K562 (cell line): Measurements from ENCODE around the gene MAPKAPK3. TPM values are rescaled to one million over a fixed set of nuclear protein-coding genes. Genes with fewer than 3 reads are reported as not detected.
A peak's percentile ranks its signal among the peaks of the same experiment; 100 is the strongest.

Experiments used
- ARHGAP35 ChIP-seq: fragments of 450-650 bp; IDR thresholded peaks from 2 replicates; pipeline ENCODE4 v1.6.1; 2018; ENCODE audit not compliant: partially characterized antibody
- ATF1 ChIP-seq, 2 experiments: fragments of 450-650 bp in 1 of 2; IDR thresholded peaks; 2 replicates each; pipeline ENCODE4 v1.6.1; 2016; ENCODE audit warnings: missing compliant biosample characterization in 1 of 2, missing genetic modification characterization in 1 of 2
- BCL6 ChIP-seq: fragments of 250-450 bp; sonication (Bioruptor Pico); IDR thresholded peaks from 2 replicates; pipeline ENCODE4 v1.4.0; 2020
- CREM ChIP-seq: IDR thresholded peaks from 2 replicates; pipeline ENCODE4 v1.6.1; 2014; ENCODE audit warnings: antibody characterized with exemption, low read depth
- CTCF ChIP-seq, 3 experiments: IDR thresholded peaks in 2 of 3; conservative IDR thresholded peaks in 1 of 3; 2 replicates each; pipeline ENCODE4 v1.5.1; 2011 to 2012; ENCODE audit warnings: low read length in 3 of 3, mild to moderate bottlenecking in 3 of 3, control low read depth in 2 of 3, improper control_type of control experiment in 1 of 3, inconsistent platforms in 1 of 3, low read depth in 1 of 3, mixed read lengths in 1 of 3, moderate library complexity in 1 of 3; ENCODE audit not compliant: insufficient read depth in 2 of 3
- DEAF1 ChIP-seq: fragments of 450-650 bp; formaldehyde crosslinking; IDR thresholded peaks from 2 replicates; pipeline ENCODE4 v1.4.0; 2020; ENCODE audit warnings: mild to moderate bottlenecking, moderate library complexity
- E2F4 ChIP-seq: sonication (generic); formaldehyde crosslinking; IDR thresholded peaks from 2 replicates; pipeline ENCODE4 v1.8.0; 2022; ENCODE audit warnings: mild to moderate bottlenecking, low read depth, missing genetic modification reagents
- GTF2F1 ChIP-seq: IDR thresholded peaks from 2 replicates; pipeline ENCODE4 v1.6.1; 2011; ENCODE audit warnings: low read depth, low read length, improper control_type of control experiment
- HDAC2 ChIP-seq: fragments of 450-650 bp; IDR thresholded peaks from 2 replicates; pipeline ENCODE4 v1.6.1; 2016; ENCODE audit warnings: mild to moderate bottlenecking
- KDM5B ChIP-seq: fragments of 200-600 bp; sonication (generic); IDR thresholded peaks from 2 replicates; pipeline ENCODE4 v1.6.1; 2012; ENCODE audit warnings: low read depth, mild to moderate bottlenecking, moderate library complexity, low read length, control low read depth, inconsistent platforms; ENCODE audit not compliant: insufficient replicate concordance
- L3MBTL2 ChIP-seq: fragments of 450-650 bp; IDR thresholded peaks from 2 replicates; pipeline ENCODE4 v1.6.1; 2016; ENCODE audit warnings: mild to moderate bottlenecking, moderate library complexity
- MEF2D ChIP-seq: conservative IDR thresholded peaks from 2 replicates; pipeline ENCODE4 v1.6.1; 2016; ENCODE audit warnings: low read depth, missing genetic modification characterization, missing compliant biosample characterization
- MTA3 ChIP-seq: fragments of 450-650 bp; formaldehyde crosslinking; IDR thresholded peaks from 2 replicates; pipeline ENCODE4 v1.6.1; 2017; ENCODE audit warnings: mild to moderate bottlenecking, borderline replicate concordance
- PKNOX1 ChIP-seq: fragments of 450-650 bp; IDR thresholded peaks from 2 replicates; pipeline ENCODE4 v1.6.1; 2016
- RBFOX2 ChIP-seq: fragments of 200-400 bp; formaldehyde crosslinking; IDR thresholded peaks from 2 replicates; pipeline ENCODE4 v1.6.1; 2017; ENCODE audit warnings: low read depth, mild to moderate bottlenecking, low read length, moderate library complexity
- RBM14 ChIP-seq: fragments of 200-400 bp; formaldehyde crosslinking; IDR thresholded peaks from 2 replicates; pipeline ENCODE4 v1.6.1; 2018; ENCODE audit warnings: low read depth, mild to moderate bottlenecking, low read length, moderate library complexity, borderline replicate concordance; ENCODE audit not compliant: insufficient read depth
- SP2 ChIP-seq: IDR thresholded peaks from 2 replicates; pipeline ENCODE4 v1.6.1; 2011; ENCODE audit warnings: mild to moderate bottlenecking, low read depth, low read length, moderate library complexity; ENCODE audit not compliant: poor library complexity, severe bottlenecking; ENCODE audit errors: extremely low read depth
- VEZF1 ChIP-seq: fragments of 200-800 bp; sonication (Bioruptor generic); IDR thresholded peaks from 2 replicates; pipeline ENCODE4 v1.6.1; 2017; ENCODE audit warnings: missing genetic modification characterization, missing compliant biosample characterization
- ZKSCAN1 ChIP-seq: fragments of 150-350 bp; IDR thresholded peaks from 2 replicates; pipeline ENCODE4 v1.6.1; 2016; ENCODE audit warnings: low read depth, low read length
- ZNF354B ChIP-seq: fragments of 250-450 bp; sonication (Bioruptor Pico); IDR thresholded peaks from 2 replicates; pipeline ENCODE4 v1.4.0; 2020
- ZNF764 ChIP-seq: fragments of 250-450 bp; sonication (Bioruptor Pico); IDR thresholded peaks from 2 replicates; pipeline ENCODE4 v1.4.0; 2020; ENCODE audit warnings: low read depth, mild to moderate bottlenecking, moderate library complexity
- polyA plus RNA-seq, 8 experiments: library from polyadenylated mRNA; depleted of rRNA in 4 of 8; stranded (reverse) in 5 of 8; unstranded in 3 of 8; fragments of >200 nt; fragmentation: Nextera tagmentation in 2 of 8; fragmentation: Illumina TruSeq in 1 of 8; extraction: Ambion mirVana in 2 of 8; extraction: Trizol in 1 of 8; gene quantifications; 2 replicates each; pipeline versions ENCODE4 v1.2.1 to v1.2.3, GENCODE V29; 2011 to 2014; ENCODE audit warnings: inconsistent platforms in 1 of 8, missing spikeins in 1 of 8
- total RNA-seq, 7 experiments: library from RNA; depleted of rRNA in 6 of 7; stranded (reverse); fragments of >200 nt in 6 of 7; fragmentation: Illumina TruSeq in 2 of 7; extraction: Trizol in 2 of 7; gene quantifications; 2 replicates each; pipeline versions ENCODE4 v1.2.1 to v1.2.3, GENCODE V29; 2011 to 2021; ENCODE audit warnings: low replicate concordance in 1 of 7

MAPKAPK3 gene
- total and polyA plus RNA-seq, 9 of the 15 experiments (the other 6 are each of a cell fraction or from before 2014, with no cell fraction given) = 8.0 to 56.4 (median 41.2) TPM

- TF ChIP-seq E2F4 (CRISPR knock-in tag) = no peak
- no peak for TF ChIP-seq ZKSCAN1
- peak; percentile 20 for TF ChIP-seq KDM5B
- peak; percentile 21; the same call in 1 of the 2 replicates for TF ChIP-seq DEAF1 (CRISPR knock-in tag)
- TF ChIP-seq BCL6 (CRISPR knock-in tag) = no peak
- peak; percentile 99 for TF ChIP-seq PKNOX1
- no peak for TF ChIP-seq ARHGAP35
- TF ChIP-seq MEF2D (tag) = no peak
- TF ChIP-seq CREM = peak; percentile 19; the same call in 1 of the 2 replicates
- no peak for TF ChIP-seq ZNF354B (CRISPR knock-in tag)
- TF ChIP-seq HDAC2 = peak; percentile 46
- no peak for TF ChIP-seq ATF1 (CRISPR knock-in tag; IDR thresholded peaks at IDR 0.05)
- TF ChIP-seq ATF1 (tag; IDR thresholded peaks at IDR 0.05) = peak; percentile 47
- TF ChIP-seq ZNF764 (CRISPR knock-in tag) = no peak
- TF ChIP-seq RBFOX2 = peak; percentile 42
- TF ChIP-seq MTA3 = no peak; the same call in 1 of the 2 replicates
- TF ChIP-seq VEZF1 (CRISPR knock-in tag) = peak; percentile 51; the same call in 1 of the 2 replicates
- TF ChIP-seq RBM14 = no peak
- peak; percentile 72 for TF ChIP-seq SP2
- TF ChIP-seq CTCF (IDR thresholded peaks at IDR 0.05 in 2 of 3, conservative IDR thresholded peaks at IDR 0.05 in 1 of 3; ENCODE audit: insufficient read depth in 2 of 3, low read depth in 1 of 3, low read length in 3 of 3) = no peak
- TF ChIP-seq L3MBTL2 = peak; percentile 50; the same call in 1 of the 2 replicates
- no peak for TF ChIP-seq GTF2F1
Observed at GRCh38 chr3:50567386-50568167, 49.4 kb upstream of the MAPKAPK3 start, which contains the start of gene C3orf18 (continued).
